ENCODE measurements around the gene PRMT9.

Gene PRMT9

DNA sequence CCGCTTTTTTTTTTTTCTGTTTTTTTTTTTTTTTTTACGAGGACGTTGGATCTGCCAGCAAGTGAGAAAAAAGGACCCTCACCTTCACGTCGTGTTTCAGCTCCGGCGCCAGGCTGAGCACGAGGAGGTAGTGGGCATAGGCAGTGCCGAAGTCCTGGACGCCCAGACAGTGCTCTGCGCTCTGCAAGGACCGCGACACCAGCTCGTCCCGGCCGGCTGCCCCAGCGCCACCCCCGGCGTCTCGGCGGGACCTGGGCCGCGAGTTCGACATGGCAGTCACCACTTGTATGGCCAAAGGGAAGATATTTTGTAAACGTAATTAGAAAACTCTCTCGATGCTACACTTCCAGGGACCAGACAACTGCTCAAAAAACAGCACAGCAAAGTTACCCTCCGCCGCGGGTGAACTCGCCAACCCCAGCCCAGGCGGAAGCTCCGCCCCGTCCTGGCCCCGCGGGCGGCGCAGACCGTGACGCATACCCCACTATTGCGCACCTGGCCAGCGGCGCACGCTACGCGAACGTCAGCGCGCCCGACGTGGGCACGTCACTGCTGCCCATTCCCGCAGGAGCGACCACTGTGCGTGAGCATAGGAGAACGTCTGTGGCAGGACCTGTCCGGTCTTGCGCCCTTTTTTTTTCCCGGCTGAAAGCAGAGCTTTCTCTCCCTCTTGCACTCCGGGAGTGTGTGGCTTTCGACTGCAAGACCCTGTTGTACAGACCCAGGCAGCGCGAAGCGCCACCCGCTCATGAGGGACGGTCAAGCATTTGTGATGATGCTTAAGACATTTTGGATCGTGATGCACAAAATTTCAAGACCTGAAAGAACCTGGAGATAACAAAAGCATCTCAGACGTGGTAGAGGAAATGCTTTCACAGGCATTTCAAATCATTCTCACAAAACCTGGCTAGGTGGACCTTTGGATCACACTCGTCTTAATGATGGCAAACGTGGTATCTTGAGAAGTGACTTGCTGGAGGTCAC is at the start of gene PRMT9:
Gene PRMT9, minus strand, starts transcription at position 447 of the 984 bp plus-strand sequence. Its CDS starts 176 bp downstream, at position 271.
- peak; percentile 80 for DNase-seq

GRCh38 chr4:147732518-147733235 is 48.7 kb upstream of the PRMT9 start:
- DNase-seq, result peak; percentile 18

DNA sequence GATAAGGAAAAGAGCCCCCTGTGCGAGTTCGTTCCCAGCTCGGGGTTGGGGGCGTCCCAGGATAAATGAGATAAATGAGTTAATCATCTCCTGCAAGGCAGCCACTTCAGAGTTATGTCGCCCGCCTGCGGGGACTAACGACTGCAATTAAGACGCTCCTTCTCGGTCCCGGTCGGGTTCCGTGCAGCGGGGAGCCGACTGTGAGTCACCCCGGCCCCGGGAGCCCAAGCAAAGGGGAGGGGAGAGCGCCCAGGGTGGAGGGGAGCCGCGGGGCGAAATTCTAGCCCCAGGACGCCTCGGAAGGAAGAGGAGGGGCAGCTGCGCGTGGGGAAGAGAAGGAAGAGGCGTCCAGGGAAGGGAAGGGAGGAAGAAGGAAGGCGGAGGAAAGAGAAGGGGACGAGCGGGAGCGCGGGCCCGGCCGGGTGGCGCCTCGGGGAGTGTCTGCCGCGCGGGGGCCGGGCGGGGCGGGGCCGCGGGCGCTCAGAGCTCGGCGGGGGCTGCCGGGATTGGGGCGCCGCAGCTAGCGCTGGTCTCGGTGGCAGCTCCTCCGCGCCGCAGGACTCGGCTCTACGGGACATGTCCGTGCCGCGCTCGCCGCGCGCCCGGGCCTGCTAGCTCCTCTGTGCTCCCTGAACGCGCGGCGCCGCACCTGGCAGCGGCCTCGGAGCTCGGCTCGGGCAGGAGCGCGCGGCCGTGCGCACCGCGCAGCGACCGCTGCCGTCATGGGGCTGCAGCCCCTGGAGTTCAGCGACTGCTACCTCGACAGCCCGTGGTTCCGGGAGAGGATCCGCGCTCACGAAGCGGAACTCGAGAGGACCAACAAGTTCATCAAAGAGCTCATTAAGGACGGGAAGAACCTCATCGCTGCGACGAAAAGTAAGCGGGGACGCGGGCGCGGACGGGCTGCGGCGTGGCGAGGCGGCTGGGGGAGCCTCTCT is 47.9 kb upstream of the PRMT9 start, which contains the start of gene ARHGAP10:
Gene ARHGAP10, plus strand, starts transcription at position 509 of the 938 bp plus-strand sequence. Its CDS starts 214 bp downstream, at position 723.
- DNase-seq, result peak; percentile 67

GRCh38 chr4:147730333-147730732 is 46.4 kb upstream of the PRMT9 start:
- no peak for DNase-seq

DNA sequence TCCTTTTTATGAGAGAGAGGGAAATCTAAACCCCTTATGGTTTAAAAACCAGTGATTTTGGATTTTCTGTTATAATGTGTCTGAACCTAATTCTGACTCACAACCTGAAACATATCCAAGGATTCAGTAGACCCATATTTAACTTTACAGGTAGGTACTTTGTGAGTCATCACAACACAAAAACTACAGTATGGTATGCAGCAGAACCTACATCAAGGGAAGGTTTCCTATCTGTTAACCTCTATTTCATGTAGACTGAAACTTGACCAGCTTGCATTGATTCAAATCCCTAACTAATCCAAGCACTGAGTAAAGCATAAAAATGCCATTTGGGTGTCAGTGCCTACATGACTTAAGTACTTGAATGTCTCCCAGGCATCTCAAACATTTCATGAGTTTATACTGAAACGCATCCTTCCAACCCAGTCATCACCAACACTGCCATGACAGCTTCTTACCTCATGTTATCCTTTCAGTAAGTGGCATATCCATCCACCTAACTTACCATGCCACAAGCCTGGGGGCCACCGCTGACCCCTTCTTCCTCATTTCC is 43.6 kb upstream of the PRMT9 start:
- DNase-seq, result no peak

- DNase-seq, result no peak
These were observed 41.7 kb upstream of the PRMT9 start for GRCh38 chr4:147725673-147726072.

- no peak for DNase-seq
These were observed 40.7 kb upstream of the PRMT9 start for GRCh38 chr4:147724468-147725201.

GRCh38 chr4:147723326-147723725 is 39.4 kb upstream of the PRMT9 start:
- no peak for DNase-seq

DNA sequence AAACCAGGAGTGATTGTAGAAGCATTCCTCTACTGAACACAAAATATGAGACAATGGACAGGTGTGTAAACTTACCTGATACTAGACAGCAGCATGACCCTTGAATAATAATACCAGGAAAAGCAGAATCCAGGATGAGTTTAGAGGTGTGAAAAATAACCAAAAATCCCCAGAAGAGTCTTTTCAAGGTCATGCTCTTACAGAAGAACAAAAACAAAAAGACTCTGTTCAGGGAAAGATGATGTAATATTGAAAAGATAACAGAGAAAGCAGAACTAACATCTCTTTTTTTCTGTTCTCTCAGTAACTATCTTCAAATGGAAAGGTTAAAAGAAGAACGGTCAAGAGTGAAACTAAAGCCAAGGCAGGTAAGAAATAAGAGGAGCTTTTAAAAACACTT is 33.9 kb upstream of the PRMT9 start:
- no peak for DNase-seq

GRCh38 chr4:147714575-147715401 is 30.8 kb upstream of the PRMT9 start:
- DNase-seq, result no peak

GRCh38 chr4:147709999-147710398 is 26.0 kb upstream of the PRMT9 start:
- DNase-seq, result no peak

DNA sequence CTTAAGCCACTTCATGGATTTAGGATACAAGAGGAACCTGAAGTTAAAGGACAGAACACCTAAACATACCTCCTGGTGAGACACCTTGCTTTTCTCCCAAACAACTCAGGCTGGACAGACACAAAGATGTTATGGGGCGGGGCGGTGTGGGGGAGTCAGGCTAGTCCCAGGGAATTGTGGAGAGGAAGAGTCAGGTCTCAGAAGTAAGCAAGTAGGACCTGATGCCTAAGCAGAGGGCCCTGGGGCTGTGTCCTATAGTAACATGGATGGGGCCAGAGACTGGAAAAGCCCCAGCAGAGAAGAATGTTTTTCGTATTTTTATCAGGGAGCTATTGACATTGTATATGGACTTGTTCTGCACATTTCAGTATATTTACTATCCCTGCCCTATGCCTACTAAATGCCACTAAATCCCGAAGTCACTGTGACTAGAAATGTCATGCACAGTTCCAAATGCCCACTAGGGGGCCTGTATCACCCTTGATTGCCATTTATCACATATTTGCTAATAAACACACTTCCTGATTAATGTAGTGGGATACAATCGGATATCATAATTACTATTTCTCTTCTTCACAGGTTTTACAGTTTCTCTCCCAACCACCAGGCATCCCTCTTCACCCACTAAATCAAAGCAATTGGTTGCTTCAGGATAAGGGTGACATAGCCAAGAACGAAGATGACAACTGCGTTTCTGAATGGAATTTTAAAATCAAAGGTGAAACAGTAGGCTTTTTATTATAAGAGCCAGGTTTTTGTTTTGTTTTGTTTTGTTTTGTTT is 24.1 kb upstream of the PRMT9 start:
- DNase-seq, result peak; percentile 34

DNA sequence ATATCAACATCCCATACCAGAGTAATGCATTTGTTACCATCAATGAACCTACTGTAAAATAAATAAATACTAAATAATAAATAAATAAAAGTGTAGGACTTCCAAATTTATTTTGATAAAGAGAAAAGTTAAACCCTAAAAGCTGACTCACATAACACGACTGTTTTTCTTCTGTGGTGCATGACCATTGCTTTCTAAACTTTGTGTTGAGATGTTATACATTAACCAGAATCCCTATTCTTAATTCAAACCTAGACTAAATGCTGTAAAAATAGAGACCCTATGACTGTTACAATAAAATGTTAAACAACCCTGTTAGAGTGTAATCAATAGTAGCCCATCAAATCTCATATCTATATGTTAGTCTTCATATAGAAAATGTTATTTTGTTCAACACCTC is 20.9 kb upstream of the PRMT9 start:
- no peak for DNase-seq

DNA sequence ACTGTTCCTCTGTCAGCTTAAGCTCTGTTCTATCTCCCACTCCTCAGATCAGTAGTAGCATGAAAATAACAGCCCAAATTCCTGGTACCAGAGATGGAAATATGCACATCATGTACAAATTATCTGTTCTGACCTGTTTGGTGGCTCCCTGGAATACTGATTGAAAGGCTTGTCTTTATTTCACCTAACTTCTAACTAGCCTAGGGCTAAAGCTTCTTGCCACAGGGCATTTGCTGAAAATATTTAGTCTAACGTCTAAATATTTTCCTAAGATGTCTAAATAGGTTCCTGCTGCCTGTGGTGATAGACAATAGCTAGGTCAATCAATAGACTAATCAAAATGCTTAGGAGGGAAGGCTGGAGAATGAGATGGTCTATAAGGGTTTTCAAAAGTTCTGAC is 12.9 kb upstream of the PRMT9 start:
- no peak for DNase-seq

DNA sequence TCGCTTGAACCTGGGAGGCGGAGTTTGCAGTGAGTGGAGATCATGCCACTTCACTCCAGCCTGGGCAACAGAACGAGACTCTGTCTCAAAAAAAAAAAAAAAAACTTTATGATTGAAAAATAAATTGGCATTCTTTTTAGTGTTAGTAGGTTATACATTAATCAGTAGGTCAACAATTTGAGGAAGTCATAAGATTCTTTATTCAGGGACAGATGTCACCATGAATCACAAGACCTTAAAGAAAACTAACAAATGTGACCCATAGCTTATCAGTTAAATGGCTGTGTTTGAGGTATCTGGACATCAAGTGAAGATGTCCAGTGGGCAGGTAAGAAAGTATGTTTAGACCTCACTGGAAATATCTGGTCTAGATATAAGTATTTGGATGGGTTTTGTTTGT is 9.3 kb upstream of the PRMT9 start:
- DNase-seq, result no peak

DNA sequence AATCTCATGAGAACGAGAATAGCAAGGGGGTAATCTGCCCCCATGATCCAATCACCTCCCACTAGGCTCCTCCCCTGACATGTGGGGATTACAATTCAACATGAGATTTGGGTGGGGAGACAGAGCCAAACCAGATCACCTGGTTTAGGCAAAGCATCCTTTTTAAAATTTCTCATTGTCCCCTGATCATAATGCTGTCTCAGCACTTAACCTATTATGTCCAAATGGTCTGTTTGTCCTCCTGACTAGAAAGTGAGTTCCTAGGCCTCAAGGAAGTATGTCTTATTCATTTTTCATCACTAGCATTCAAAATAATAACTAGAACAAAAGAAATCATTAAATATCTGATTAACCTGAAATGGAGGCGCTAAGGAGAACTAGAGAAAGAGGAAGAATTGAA is 7.9 kb upstream of the PRMT9 start:
- no peak for DNase-seq

GRCh38 chr4:147689067-147689466 is 5.1 kb upstream of the PRMT9 start:
- DNase-seq, result no peak

DNA sequence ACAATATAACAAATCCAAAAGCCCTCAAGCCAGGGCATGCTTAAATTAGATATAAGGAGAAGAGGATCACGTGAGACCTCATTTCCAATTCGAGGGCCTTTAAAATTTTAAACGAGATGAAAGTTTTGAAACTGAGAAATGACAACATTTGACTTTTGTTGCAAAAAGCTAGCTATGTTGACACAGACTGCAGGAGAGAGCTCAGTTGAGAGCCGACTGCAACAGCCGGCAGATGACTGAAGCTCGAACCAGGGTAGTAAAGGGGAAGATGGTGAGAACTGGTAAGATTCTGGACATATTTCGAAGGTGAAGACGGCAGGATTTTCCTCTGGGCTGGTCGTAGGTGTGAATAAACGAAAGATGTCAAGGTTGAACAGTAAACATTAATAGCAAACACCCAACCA is 773 bp downstream of the PRMT9 start:
- DNase-seq, result peak; percentile 4

- no peak for DNase-seq
These were observed 1.2 kb downstream of the PRMT9 start for GRCh38 chr4:147682755-147683154.
